Posterior vena cava (tissue), 2 donors: ENCODE data around the gene AVL9. TPM values are rescaled to one million over a fixed set of nuclear protein-coding genes. Genes with fewer than 3 reads are reported as not detected.
"Not testable (repeated sequence)": the region's sequence is repeated elsewhere in the genome, so short reads cannot be mapped to it uniquely, and the experiment has no call there.

Experiments used
- DNase-seq: peaks from one replicate; pipeline ENCODE4 v3.0.0-alpha.2; 2020; ENCODE audit warnings: low spot score
- intact Hi-C, 2 donors: fragments of 100-400 bp; cut with DNase I; formaldehyde crosslinking; loops; one replicate each; pipeline versions ENCODE4 v1.14.1 to v1.14.2; 2022 to 2023
- total RNA-seq, 2 donors: library from RNA; stranded (reverse); fragmentation: NEBNext Ultra II Directional; extraction: Animal tissue kit (Norgen Biotek cat#: 25700); gene quantifications; one replicate each; pipeline ENCODE4 v1.2.1, GENCODE V29; 2021
- donor health status: DM: yes; HTN: yes; CAD: no.
- donor health status: DM: yes; HTN: yes; CAD: no.

Gene AVL9
- total RNA-seq, 2 donors from 2014 or later, result 25.5 to 28.8 TPM

GRCh38 chr7:32573110-32573687, 77.9 kb downstream of the AVL9 start:
- DNase-seq, result no peak
- intact Hi-C loops, result loop anchor here in 1 of 2 donors (5.0 kb wide), 1 partner anchor 1101 kb away; no protein-coding TSS in a partner anchor

DNA sequence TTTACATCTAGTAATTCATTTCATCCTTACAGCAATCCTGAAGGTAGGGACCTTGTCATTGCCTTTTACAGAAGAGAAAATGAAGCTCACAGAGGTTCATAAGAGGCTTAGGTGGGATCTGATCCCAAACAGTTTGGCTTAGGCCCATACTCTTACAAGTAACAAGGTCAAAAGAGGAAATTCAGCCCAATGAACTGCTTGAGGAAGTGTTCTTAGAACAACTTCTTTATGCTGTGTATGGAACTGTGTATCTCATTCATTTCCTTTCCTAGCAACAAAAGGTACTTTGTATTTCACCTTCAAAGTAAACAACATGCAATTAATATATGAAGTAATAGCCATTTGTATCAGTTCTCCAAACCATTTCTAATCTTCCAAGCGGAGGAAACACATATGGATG, 79.3 kb downstream of the AVL9 start:
- no peak for DNase-seq
- intact Hi-C loops, result loop anchor here in 1 of 2 donors (5.0 kb wide), 1 partner anchor 1102 kb away; no protein-coding TSS in a partner anchor

- intact Hi-C loops, result no loop called here
- no peak for DNase-seq
These were observed 82.1 kb downstream of the AVL9 start for GRCh38 chr7:32577421-32577820.

DNA sequence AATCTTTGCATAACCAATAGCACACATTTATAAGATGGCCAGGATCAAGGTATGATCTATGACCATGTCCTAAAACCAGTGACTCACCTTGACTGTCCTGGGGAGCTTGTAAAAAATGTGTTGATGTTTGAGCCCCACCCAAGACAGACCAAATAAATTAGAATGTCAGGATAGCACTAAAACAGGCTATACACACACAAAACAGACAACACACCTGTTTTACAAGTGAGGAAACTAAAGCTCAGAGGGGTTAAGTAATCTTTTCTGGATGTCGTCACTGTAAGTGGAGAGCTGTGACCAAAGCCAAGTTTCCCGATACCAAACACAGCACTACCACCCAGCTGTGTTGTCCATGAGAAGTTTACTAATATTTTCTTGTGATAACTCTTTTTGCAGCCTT, 84.5 kb downstream of the AVL9 start:
- intact Hi-C loops, result loop anchor here in 1 of 2 donors (10.0 kb wide), 1 partner anchor 85 kb away; the partner anchor contains the start of genes AVL9 and LSM5
- no peak for DNase-seq

GRCh38 chr7:32580646-32581045, 85.4 kb downstream of the AVL9 start:
- DNase-seq, result no peak
- intact Hi-C loops, result loop anchor here in 1 of 2 donors (10.0 kb wide), 1 partner anchor 86 kb away; the partner anchor contains the start of genes AVL9 and LSM5

- intact Hi-C loops, result loop anchor here in 1 of 2 donors (10.0 kb wide), 1 partner anchor 87 kb away; the partner anchor contains the start of genes AVL9 and LSM5
These were observed 86.7 kb downstream of the AVL9 start for GRCh38 chr7:32582036-32582435.

DNA sequence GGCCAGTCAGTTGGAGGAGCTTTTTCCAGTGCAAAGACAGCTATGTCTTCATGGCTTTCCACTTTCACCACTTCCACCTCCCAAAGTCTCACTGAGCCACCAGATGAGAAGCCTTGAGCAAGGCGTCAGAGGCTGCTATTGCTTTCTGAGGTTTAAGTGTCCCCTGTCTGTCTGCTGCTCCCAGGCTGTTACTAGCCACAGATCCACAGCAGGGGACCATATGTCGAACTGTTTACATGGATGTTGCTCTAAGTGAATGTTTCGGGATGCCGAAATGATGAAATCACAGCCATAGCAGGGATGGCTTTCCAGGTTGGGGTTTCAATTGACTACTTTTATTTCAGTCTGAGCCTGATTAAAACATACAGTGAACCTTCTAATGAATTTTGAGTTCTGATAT, 88.5 kb downstream of the AVL9 start:
- intact Hi-C loops, result loop anchor here in 1 of 2 donors (10.0 kb wide), 1 partner anchor 89 kb away; the partner anchor contains the start of genes AVL9 and LSM5
- DNase-seq, result no peak

More at GRCh38 chr7:32582036-32582435, 86.7 kb downstream of the AVL9 start:
- DNase-seq, result no peak

DNA sequence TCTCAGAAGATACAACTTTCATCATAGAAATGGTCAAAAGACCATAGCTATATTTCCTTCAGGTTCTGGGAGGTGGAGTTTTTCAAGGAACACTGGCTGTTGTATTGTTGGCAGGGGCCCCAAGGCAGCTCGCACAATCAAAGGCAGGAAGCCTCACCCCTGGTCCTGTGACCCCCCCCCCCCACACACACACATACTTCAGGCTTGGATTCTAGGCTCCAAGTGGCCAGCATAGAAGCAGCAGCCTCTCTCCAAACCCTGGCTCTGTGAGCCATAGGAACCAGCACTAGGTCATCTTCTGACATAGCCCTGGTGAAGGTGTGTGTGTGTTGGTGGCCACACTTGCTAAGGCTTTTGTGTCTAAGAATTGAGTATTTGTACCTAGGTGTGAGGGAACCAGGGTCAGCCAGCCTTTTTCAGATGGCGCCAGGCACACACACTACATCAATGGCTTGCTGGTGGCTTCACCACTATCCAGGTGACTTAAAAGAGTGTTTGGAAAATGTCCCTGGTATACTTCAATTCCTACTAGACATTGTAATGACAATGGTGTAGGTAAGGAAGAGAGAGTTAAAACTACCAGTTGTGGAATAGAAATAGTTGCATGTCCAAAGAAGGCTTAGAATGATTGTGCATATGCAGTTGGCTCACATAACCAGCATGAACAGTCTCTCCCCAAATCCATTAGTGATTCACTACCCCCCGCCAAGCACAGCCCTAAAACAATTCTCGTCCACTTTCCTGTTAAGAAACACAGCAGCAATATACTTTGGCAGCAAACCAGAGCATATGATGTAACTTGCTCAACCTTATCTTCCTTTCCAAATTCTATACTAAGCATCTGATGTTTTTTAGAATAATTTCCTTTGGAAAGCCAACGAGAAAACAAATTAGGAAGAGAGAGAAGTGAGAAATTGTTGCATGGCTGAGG, 91.3 kb downstream of the AVL9 start:
- DNase-seq, result no peak
- intact Hi-C loops, result loop anchor here (5.0 to 10.0 kb wide), 2 partner anchors 69 to 92 kb away; partner anchors contain the start of genes AVL9 (in 1 of the 2) and LSM5 (in 1 of the 2)

DNA sequence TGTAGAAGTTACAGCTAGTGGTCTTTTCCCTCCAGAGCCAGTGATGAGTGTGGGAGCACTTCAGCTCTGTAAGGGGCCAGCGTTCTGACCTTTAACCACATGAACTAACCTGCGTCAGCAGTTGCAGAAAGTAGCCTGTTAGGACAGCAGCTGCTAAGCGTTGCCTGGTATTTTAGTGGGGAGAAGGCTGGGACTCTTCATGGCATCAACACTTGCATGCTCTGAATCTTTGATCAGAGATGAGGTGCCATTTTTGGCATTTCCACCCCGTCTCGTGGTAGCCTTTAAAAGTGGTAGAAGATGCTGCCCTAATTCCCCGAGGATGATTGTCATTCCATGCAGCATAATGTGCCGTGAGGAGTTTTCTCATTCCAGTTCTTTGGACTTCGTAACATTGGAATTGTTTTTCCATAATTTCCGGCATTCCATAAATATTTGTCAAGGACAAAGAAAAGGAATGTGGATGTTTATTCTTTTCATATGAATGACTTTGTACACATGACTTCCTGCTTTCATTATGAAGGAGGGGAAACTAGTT, 92.2 kb downstream of the AVL9 start:
- intact Hi-C loops, result loop anchor here (5.0 to 10.0 kb wide), 2 partner anchors 70 to 93 kb away; partner anchors contain the start of genes AVL9 (in 1 of the 2) and LSM5 (in 1 of the 2)
- no peak for DNase-seq

DNA sequence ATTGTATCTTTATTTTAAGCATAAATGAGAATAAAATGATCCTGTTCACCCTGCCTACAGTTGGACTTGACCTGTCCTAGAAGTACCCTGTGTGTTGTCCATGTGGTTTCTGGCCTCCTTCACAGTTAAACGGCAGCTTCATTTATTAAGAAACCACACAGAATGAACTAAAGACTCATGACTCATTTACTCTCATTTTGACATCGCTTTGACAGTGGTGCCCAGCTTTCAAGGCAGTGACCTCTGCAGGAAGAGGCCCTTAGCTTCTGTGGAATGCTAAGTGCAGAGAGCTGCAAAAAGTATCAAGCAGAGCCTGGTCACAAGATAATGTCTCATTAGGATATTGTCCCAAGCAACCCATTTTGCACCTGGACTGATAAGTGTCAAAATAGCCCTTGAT, 93.4 kb downstream of the AVL9 start:
- intact Hi-C loops, result loop anchor here (5.0 to 10.0 kb wide), 2 partner anchors 71 to 94 kb away; partner anchors contain the start of genes AVL9 (in 1 of the 2) and LSM5 (in 1 of the 2)

DNA sequence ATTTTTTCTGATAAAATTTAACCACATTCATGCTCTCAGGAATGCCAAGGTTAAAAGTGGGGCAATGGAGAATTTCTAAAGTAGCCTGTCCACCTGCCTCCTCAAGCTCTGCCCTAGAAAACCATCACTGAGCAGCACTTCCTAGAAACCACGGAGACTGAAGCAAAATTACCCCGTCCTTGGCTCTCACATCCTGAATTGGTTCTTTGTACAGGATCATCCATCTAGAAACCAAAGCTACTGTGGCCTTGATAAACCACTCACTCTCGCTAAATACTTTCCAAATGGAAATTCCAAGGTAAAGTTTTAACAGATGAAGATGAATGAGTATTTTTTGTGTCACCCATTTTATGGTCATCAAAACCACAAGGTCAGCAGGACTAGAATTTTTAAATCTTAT, 96.6 kb downstream of the AVL9 start:
- no peak for DNase-seq
- intact Hi-C loops, result no loop called here

More for the DNA sequence above, 93.4 kb downstream of the AVL9 start:
- no peak for DNase-seq

- DNase-seq, result no peak
- intact Hi-C loops, result no loop called here
These were observed 97.4 kb downstream of the AVL9 start for GRCh38 chr7:32592701-32593100.

GRCh38 chr7:32594965-32595490, 99.7 kb downstream of the AVL9 start:
- DNase-seq, result no peak
- intact Hi-C loops, result no loop called here

DNA sequence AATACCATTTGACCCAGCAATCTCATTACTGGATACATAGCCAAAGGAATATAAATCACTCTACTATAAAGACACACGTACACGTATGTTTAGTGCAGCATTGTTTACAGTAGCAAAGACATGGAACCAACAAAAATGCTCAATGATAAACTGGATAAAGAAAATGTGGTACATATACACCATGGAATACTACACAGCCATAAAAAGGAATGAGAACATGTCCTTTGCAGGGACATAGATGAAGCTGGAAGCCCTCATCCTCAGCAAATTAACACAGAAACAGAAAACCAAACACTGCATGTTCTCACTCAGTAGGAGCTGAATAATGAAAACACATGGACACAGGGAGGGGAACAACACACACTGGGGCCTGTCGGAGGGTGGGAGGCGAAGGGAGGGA, 105.9 kb downstream of the AVL9 start:
- intact Hi-C loops, DNase-seq: not testable (repeated sequence)

DNA sequence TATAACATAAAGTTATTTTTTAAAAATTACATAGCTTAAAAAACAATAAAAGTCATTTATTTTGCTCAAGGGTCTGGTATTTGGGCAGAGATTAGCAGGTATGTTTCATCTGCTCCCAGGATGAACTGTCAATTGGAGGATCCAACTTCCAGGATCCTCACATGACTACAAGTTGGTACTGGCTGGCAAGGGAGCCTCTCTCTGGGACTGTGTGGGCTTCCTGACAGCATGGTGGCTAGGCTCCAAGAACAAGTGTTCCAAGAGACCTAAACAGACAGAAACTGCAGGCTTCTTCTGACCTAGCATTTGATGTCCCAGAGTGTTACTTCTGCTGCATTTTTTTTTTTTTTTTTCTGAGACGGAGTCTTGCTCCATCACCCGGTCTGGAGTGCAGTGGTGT, 107.2 kb downstream of the AVL9 start:
- intact Hi-C loops, result no loop called here

DNA sequence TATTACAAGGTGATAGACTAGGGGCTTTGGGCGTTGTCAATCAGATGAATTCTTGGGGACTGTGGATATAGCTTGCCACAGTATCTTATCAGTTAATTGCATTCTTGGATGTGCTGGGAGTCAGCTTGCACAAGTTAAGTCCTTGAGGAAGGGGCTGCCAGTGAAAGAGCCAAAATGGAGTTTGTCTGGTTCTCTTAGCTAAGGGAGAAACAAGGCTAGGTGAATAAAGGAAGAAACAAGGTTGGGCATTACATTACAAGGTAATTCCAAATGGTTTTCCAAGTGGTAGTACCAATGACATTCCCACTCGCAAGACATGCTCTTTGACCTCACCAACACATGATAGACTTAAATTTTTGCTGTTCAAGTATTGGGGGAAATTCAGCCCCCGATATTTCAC, 108.2 kb downstream of the AVL9 start:
- DNase-seq, intact Hi-C loops: not testable (repeated sequence)

More for the DNA sequence above, 107.2 kb downstream of the AVL9 start:
- no peak for DNase-seq

GRCh38 chr7:32604047-32604446, 108.8 kb downstream of the AVL9 start:
- intact Hi-C loops, result not testable (repeated sequence)

DNA sequence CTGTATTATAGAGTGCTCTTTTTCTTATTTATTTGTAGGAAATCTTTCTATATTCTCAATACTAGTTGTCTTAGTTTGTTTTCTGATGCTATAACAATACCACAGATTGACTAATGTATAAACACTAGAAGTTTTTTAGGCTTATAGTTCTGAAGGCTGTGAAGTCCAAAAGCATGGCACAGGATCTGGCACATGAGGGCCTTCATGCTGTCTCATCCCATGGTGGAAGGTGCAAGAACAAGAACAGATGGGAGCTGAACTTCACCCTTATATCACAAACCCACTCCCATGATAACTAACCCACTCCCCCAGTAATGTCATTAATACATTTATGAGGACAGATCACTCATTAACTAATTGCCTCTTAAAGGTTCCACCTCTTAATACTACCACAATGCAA, 109.7 kb downstream of the AVL9 start:
- intact Hi-C loops, result no loop called here
- no peak for DNase-seq

More at GRCh38 chr7:32604047-32604446, 108.8 kb downstream of the AVL9 start:
- not testable (repeated sequence) for DNase-seq

GRCh38 chr7:32609463-32609862, 114.2 kb downstream of the AVL9 start:
- intact Hi-C loops, result no loop called here
- no peak for DNase-seq
